ENCODE data around the gene RAD51B. TPM values are rescaled to one million over a fixed set of nuclear protein-coding genes. Genes with fewer than 3 reads are reported as not detected.

RAD51B gene
- total RNA-seq, 1 experiment from 2014 or later: 10.8 TPM

- H3K27ac ChIP-seq (ENCODE audit: low read length): no peak overlapping the region
- intact Hi-C loops (cut with micrococcal nuclease): loop anchor here (5.0 kb wide), 2 partner anchors 44 to 366 kb away; no protein-coding TSS in a partner anchor
- H3F3A ChIP-seq (ENCODE audit: low read length, unreplicated experiment): no peaks in the 10 kb centered on the region
- no peaks in the 10 kb centered on the region for H3K27me3 ChIP-seq (ENCODE audit: low read length)
- DNase-seq: no peak
- TF ChIP-seq EZH2 (IDR thresholded peaks at IDR 0.05; ENCODE audit: low read length, unreplicated experiment) (no peak), EZH2phosphoT487 (IDR thresholded peaks at IDR 0.05; ENCODE audit: borderline replicate concordance, low read length) (no peak), CTCF (conservative IDR thresholded peaks at IDR 0.05; ENCODE audit: low read depth, low read length) (no peak)
- BruUV-seq (replicated peaks): no TSS peak
- no peak overlapping the region for H3K9ac ChIP-seq (ENCODE audit: low read length)
- no peak overlapping the region for H3K4me2 ChIP-seq (ENCODE audit: low read length)
- H3K4me1 ChIP-seq (ENCODE audit: insufficient read depth, low read length): no peaks in the 10 kb centered on the region
- H3K4me3 ChIP-seq (ENCODE audit: low read length): no peak overlapping the region
- no peak for ATAC-seq
- no peaks in the 10 kb centered on the region for H3K9me3 ChIP-seq (ENCODE audit: low read length)
- H4K20me1 ChIP-seq (ENCODE audit: low read length): no peaks in the 10 kb centered on the region
- H3K9me2 ChIP-seq (replicated peaks; ENCODE audit: low read length): no peaks in the 10 kb centered on the region
- H3K36me3 ChIP-seq (ENCODE audit: low read depth, low read length): no peaks in the 10 kb centered on the region
- H2AFZ ChIP-seq (ENCODE audit: low read length): no peak overlapping the region
- ChIA-PET CTCF (interaction anchor here (0.5 kb wide), 1 partner anchor 45 kb away, joined by 5 read pairs; no protein-coding TSS in a partner anchor), POLR2A (ENCODE audit: unreplicated experiment) (interaction anchor here (0.6 to 0.7 kb wide), 2 partner anchors 44 to 496 kb away, joined by 4 to 5 read pairs; no protein-coding TSS in a partner anchor)
- no peaks in the 10 kb centered on the region for H3K79me2 ChIP-seq (ENCODE audit: low read length)
Observed at GRCh38 chr14:67881225-67881624, 61.6 kb downstream of the RAD51B start.

GRCh38 chr14:67882986-67883555 is 63.5 kb downstream of the RAD51B start:
- H3K27ac ChIP-seq (ENCODE audit: low read length): no peak overlapping the region
- intact Hi-C loops (cut with micrococcal nuclease): loop anchor here (1.0 to 5.0 kb wide), 5 partner anchors 46 to 961 kb away; no protein-coding TSS in a partner anchor
- H3K9me3 ChIP-seq (ENCODE audit: low read length): no peaks in the 10 kb centered on the region
- H4K20me1 ChIP-seq (ENCODE audit: low read length): no peaks in the 10 kb centered on the region
- TF ChIP-seq CTCF (conservative IDR thresholded peaks at IDR 0.05; ENCODE audit: low read depth, low read length) (no peak), EZH2phosphoT487 (IDR thresholded peaks at IDR 0.05; ENCODE audit: borderline replicate concordance, low read length) (no peak), EZH2 (IDR thresholded peaks at IDR 0.05; ENCODE audit: low read length, unreplicated experiment) (no peak)
- no peaks in the 10 kb centered on the region for H3K79me2 ChIP-seq (ENCODE audit: low read length)
- ATAC-seq: no peak
- no TSS peak for BruUV-seq (replicated peaks)
- no peak overlapping the region for H2AFZ ChIP-seq (ENCODE audit: low read length)
- H3K27me3 ChIP-seq (ENCODE audit: low read length): no peaks in the 10 kb centered on the region
- H3F3A ChIP-seq (ENCODE audit: low read length, unreplicated experiment): no peaks in the 10 kb centered on the region
- H3K4me2 ChIP-seq (ENCODE audit: low read length): no peak overlapping the region
- H3K9ac ChIP-seq (ENCODE audit: low read length): no peak overlapping the region
- no peak overlapping the region for H3K4me3 ChIP-seq (ENCODE audit: low read length)
- ChIA-PET CTCF (interaction anchor here (0.5 to 1.2 kb wide), 6 partner anchors 29 to 987 kb away, joined by 3 to 8 read pairs (median 6); no protein-coding TSS in a partner anchor), POLR2A (ENCODE audit: unreplicated experiment) (interaction anchor here (0.6 kb wide), 1 partner anchor 947 kb away, joined by 13 read pairs; no protein-coding TSS in a partner anchor)
- H3K4me1 ChIP-seq (ENCODE audit: insufficient read depth, low read length): no peaks in the 10 kb centered on the region
- no peak for DNase-seq
- H3K36me3 ChIP-seq (ENCODE audit: low read depth, low read length): no peaks in the 10 kb centered on the region
- H3K9me2 ChIP-seq (replicated peaks; ENCODE audit: low read length): no peaks in the 10 kb centered on the region

GRCh38 chr14:67883717-67884116 is 64.1 kb downstream of the RAD51B start:
- no TSS peak for BruUV-seq (replicated peaks)
- intact Hi-C loops (cut with micrococcal nuclease): loop anchor here (1.0 to 5.0 kb wide), 5 partner anchors 46 to 961 kb away; no protein-coding TSS in a partner anchor
- TF ChIP-seq EZH2phosphoT487 (IDR thresholded peaks at IDR 0.05; ENCODE audit: borderline replicate concordance, low read length) (no peak), CTCF (conservative IDR thresholded peaks at IDR 0.05; ENCODE audit: low read depth, low read length) (peak; percentile 63)
- Histone ChIP-seq H3K4me3 (ENCODE audit: low read length) (no peak overlapping the region), H4K20me1 (ENCODE audit: low read length) (no peaks in the 10 kb centered on the region), H3K9ac (ENCODE audit: low read length) (no peak overlapping the region), H2AFZ (ENCODE audit: low read length) (no peak overlapping the region), H3K36me3 (ENCODE audit: low read depth, low read length) (no peaks in the 10 kb centered on the region), H3K4me1 (ENCODE audit: insufficient read depth, low read length) (no peaks in the 10 kb centered on the region), H3K79me2 (ENCODE audit: low read length) (no peaks in the 10 kb centered on the region), H3K9me3 (ENCODE audit: low read length) (no peaks in the 10 kb centered on the region), H3K27ac (ENCODE audit: low read length) (no peak overlapping the region), H3K4me2 (ENCODE audit: low read length) (no peak overlapping the region), H3K9me2 (replicated peaks; ENCODE audit: low read length) (no peaks in the 10 kb centered on the region), H3K27me3 (ENCODE audit: low read length) (no peaks in the 10 kb centered on the region), H3F3A (ENCODE audit: low read length, unreplicated experiment) (no peaks in the 10 kb centered on the region)
- ChIA-PET POLR2A (ENCODE audit: unreplicated experiment) (no interaction called here), CTCF (interaction anchor here (0.5 to 1.2 kb wide), 3 partner anchors 364 to 986 kb away, joined by 3 to 8 read pairs (median 6); no protein-coding TSS in a partner anchor)
- ATAC-seq (peak; percentile 50; the same call in 1 of the 2 replicates), DNase-seq (peak; percentile 62)

All from PC-3 (cell line).